H1 (cell line): ENCODE measurements around the gene NME3. TPM values are rescaled to one million over a fixed set of nuclear protein-coding genes. Genes with fewer than 3 reads are reported as not detected.

Source experiments
- CTCF ChIA-PET: fragments of 300-600 bp; sonication (Branson Sonifier 250); formaldehyde crosslinking; loops from one replicate; lab custom pipeline; 2021; ENCODE audit not compliant: partially characterized antibody; lab: Charles Lee
- POLR2A ChIA-PET: fragments of 300-600 bp; sonication (Branson Sonifier 250); formaldehyde crosslinking; loops from one replicate; lab custom pipeline; 2021; ENCODE audit warnings: inconsistent platforms; ENCODE audit not compliant: partially characterized antibody; lab: Charles Lee
- DNase-seq, 2 experiments: peaks; one replicate each; pipeline versions ENCODE4 v3.0.0 to v3.0.0-alpha.2; 2010 to 2022; ENCODE audit warnings: low spot score in 2 of 2, low read depth in 1 of 2, mixed read lengths in 1 of 2
- FAIRE-seq: peaks from 2 replicates; lab custom pipeline; 2011; peaks lifted over from hg19 to GRCh38; lab: Jason Lieb, UNC
- H2AFZ ChIP-seq: 2 replicates; pipeline ENCODE4 v1.8.1; 2012; ENCODE audit warnings: low read length, inconsistent platforms
- H2AK5ac ChIP-seq: 2 replicates; pipeline ENCODE4 v1.6.1; 2013; ENCODE audit warnings: low read depth, low read length
- H2BK120ac ChIP-seq: replicated peaks from 2 replicates; pipeline ENCODE3; 2013; ENCODE audit warnings: low read depth, low read length, inconsistent platforms
- H2BK12ac ChIP-seq: 2 replicates; pipeline ENCODE4 v1.6.1; 2013; ENCODE audit warnings: low read depth, low read length
- H2BK15ac ChIP-seq: 2 replicates; pipeline ENCODE4 v1.6.1; 2013; ENCODE audit warnings: low read length
- H2BK20ac ChIP-seq: 2 replicates; pipeline ENCODE4 v1.6.1; 2013; ENCODE audit warnings: low read length
- H2BK5ac ChIP-seq: 2 replicates; pipeline ENCODE4 v1.6.1; 2013; ENCODE audit warnings: low read depth, low read length
- H3K14ac ChIP-seq: 2 replicates; pipeline ENCODE4 v1.6.1; 2013; ENCODE audit warnings: inconsistent platforms; ENCODE audit not compliant: insufficient read length
- H3K18ac ChIP-seq: 2 replicates; pipeline ENCODE4 v1.6.1; 2013; ENCODE audit warnings: low read length; ENCODE audit errors: extremely low read depth
- H3K23ac ChIP-seq: 2 replicates; pipeline ENCODE4 v1.6.1; 2013; ENCODE audit warnings: inconsistent platforms; ENCODE audit not compliant: insufficient read length
- H3K23me2 ChIP-seq: 2 replicates; pipeline ENCODE4 v1.6.1; 2013; ENCODE audit warnings: low read depth, low read length
- H3K27ac ChIP-seq: 2 replicates; pipeline ENCODE4 v1.6.1; 2011; ENCODE audit warnings: low read depth, low read length, inconsistent platforms
- H3K27me3 ChIP-seq, 4 experiments: replicated peaks in 1 of 4; 1 replicate in 1 of 4; 2 replicates in 3 of 4; pipeline versions ENCODE4 v1.6.1 to v1.8.1; 2011 to 2013; ENCODE audit warnings: low read length in 3 of 4, mild to moderate bottlenecking in 3 of 4, inconsistent platforms in 2 of 4, mixed read lengths in 2 of 4, moderate library complexity in 1 of 4; ENCODE audit not compliant: control insufficient read depth in 3 of 4, insufficient read depth in 3 of 4; ENCODE audit errors: extremely low read depth in 1 of 4
- H3K36me3 ChIP-seq, 4 experiments: 2 replicates each; pipeline versions ENCODE4 v1.6.1 to v1.8.1; 2011 to 2013; ENCODE audit warnings: mild to moderate bottlenecking in 4 of 4, low read length in 3 of 4, moderate library complexity in 2 of 4, control low read depth in 1 of 4, inconsistent platforms in 1 of 4; ENCODE audit not compliant: insufficient read depth in 4 of 4, control insufficient read depth in 2 of 4
- H3K4ac ChIP-seq: replicated peaks from 2 replicates; pipeline ENCODE3; 2013; ENCODE audit warnings: low read length, low read depth, mixed read lengths, inconsistent platforms; ENCODE audit not compliant: insufficient read length
- H3K4me1 ChIP-seq, 4 experiments: replicated peaks in 1 of 4; 1 replicate in 1 of 4; 2 replicates in 3 of 4; pipeline versions ENCODE4 v1.6.1 to v1.8.1; 2011 to 2013; ENCODE audit warnings: low read length in 3 of 4, inconsistent platforms in 2 of 4, mixed read lengths in 1 of 4; ENCODE audit not compliant: insufficient read depth in 4 of 4, control insufficient read depth in 3 of 4
- H3K4me2 ChIP-seq, 2 experiments: 2 replicates each; pipeline versions ENCODE4 v1.6.1 to v1.8.1; 2011 to 2013; ENCODE audit warnings: low read depth in 2 of 2, low read length in 2 of 2, control low read depth in 1 of 2, inconsistent platforms in 1 of 2, mild to moderate bottlenecking in 1 of 2; ENCODE audit not compliant: insufficient read depth in 1 of 2
- H3K4me3 ChIP-seq, 4 experiments: fragments of 200-600, 300-600 bp in 1 of 4; sonication (generic), shearing (Covaris generic), sonication (Bioruptor Twin) in 1 of 4; 2 replicates each; pipeline versions ENCODE4 v1.5.1 to v1.8.1; 2011 to 2016; ENCODE audit warnings: low read length in 4 of 4, low read depth in 3 of 4, control low read depth in 2 of 4, inconsistent platforms in 2 of 4, mild to moderate bottlenecking in 2 of 4, mixed read lengths in 1 of 4, moderate library complexity in 1 of 4; ENCODE audit not compliant: insufficient read depth in 2 of 4; ENCODE audit errors: extremely low read depth in 1 of 4
- H3K56ac ChIP-seq: replicated peaks from 2 replicates; pipeline ENCODE3; 2013; ENCODE audit warnings: low read depth, mild to moderate bottlenecking, mixed read lengths, low read length, inconsistent platforms; ENCODE audit not compliant: insufficient read length
- H3K79me1 ChIP-seq: 2 replicates; pipeline ENCODE4 v1.6.1; 2013; ENCODE audit warnings: low read depth, low read length, control low read depth
- H3K79me2 ChIP-seq, 2 experiments: 2 replicates each; pipeline versions ENCODE4 v1.6.1 to v1.8.1; 2012 to 2013; ENCODE audit warnings: low read length in 2 of 2, mild to moderate bottlenecking in 2 of 2, inconsistent platforms in 1 of 2; ENCODE audit not compliant: insufficient read depth in 2 of 2, control insufficient read depth in 1 of 2
- H3K9ac ChIP-seq, 4 experiments: replicated peaks in 1 of 4; 1 replicate in 1 of 4; 2 replicates in 3 of 4; pipeline versions ENCODE4 v1.6.1 to v1.8.1; 2011 to 2013; ENCODE audit warnings: low read depth in 3 of 4, low read length in 3 of 4, control low read depth in 2 of 4, mild to moderate bottlenecking in 2 of 4, moderate library complexity in 2 of 4, inconsistent platforms in 1 of 4; ENCODE audit errors: extremely low read depth in 1 of 4
- H3K9me3 ChIP-seq, 2 experiments: 2 replicates each; pipeline versions ENCODE4 v1.6.1 to v1.8.1; 2012 to 2013; ENCODE audit warnings: mild to moderate bottlenecking in 2 of 2, moderate library complexity in 2 of 2, control low read depth in 1 of 2, inconsistent platforms in 1 of 2, low read depth in 1 of 2, low read length in 1 of 2, mixed read lengths in 1 of 2; ENCODE audit not compliant: insufficient read depth in 2 of 2
- H4K20me1 ChIP-seq, 2 experiments: replicated peaks in 1 of 2; 2 replicates each; pipeline versions ENCODE3 to v1.8.1; 2011 to 2013; ENCODE audit warnings: inconsistent platforms in 2 of 2, low read length in 2 of 2, mild to moderate bottlenecking in 1 of 2; ENCODE audit not compliant: insufficient read depth in 2 of 2, control insufficient read depth in 1 of 2
- H4K5ac ChIP-seq: 2 replicates; pipeline ENCODE4 v1.6.1; 2013; ENCODE audit warnings: low read length, low read depth, mixed read lengths, inconsistent platforms; ENCODE audit not compliant: insufficient read length
- H4K8ac ChIP-seq: 2 replicates; pipeline ENCODE4 v1.8.0; 2013; ENCODE audit warnings: mild to moderate bottlenecking, moderate library complexity, low read length, inconsistent platforms; ENCODE audit not compliant: insufficient read depth; ENCODE audit errors: extremely low read depth
- H4K91ac ChIP-seq: replicated peaks from 2 replicates; pipeline ENCODE3; 2013; ENCODE audit warnings: low read length, mixed read lengths, inconsistent platforms; ENCODE audit not compliant: insufficient read length
- GTF2F1 ChIP-seq: IDR thresholded peaks from 2 replicates; pipeline ENCODE4 v1.6.1; 2012; ENCODE audit warnings: low read depth, low read length, improper control_type of control experiment, borderline replicate concordance
- POLR2AphosphoS5 ChIP-seq: IDR thresholded peaks from 2 replicates; pipeline ENCODE4 v1.6.1; 2011; ENCODE audit warnings: low read depth, low read length
- SIRT6 ChIP-seq: IDR thresholded peaks from one replicate; pipeline ENCODE4 v1.7.1; 2012; ENCODE audit warnings: low read length, inconsistent platforms
- TAF7 ChIP-seq: optimal IDR thresholded peaks from 2 replicates; pipeline ENCODE3; 2011; ENCODE audit warnings: low read depth, mild to moderate bottlenecking, inconsistent platforms, low read length, moderate library complexity, borderline replicate concordance
- WGBS, 2 experiments: shearing (Covaris generic) in 1 of 2; methylation state at CpG; one replicate each; pipeline versions ENCODE4 v1.1.6 to v1.1.7; 2013 to 2015; ENCODE audit warnings: low lambda C conversion rate in 2 of 2, mixed read lengths in 2 of 2, inconsistent platforms in 1 of 2, low coverage in 1 of 2, missing lambda C conversion rate in 1 of 2; ENCODE audit not compliant: insufficient replicate concordance in 2 of 2, insufficient coverage in 1 of 2, insufficient read length in 1 of 2; ENCODE audit errors: extremely low coverage in 1 of 2, missing lambda C conversion rate in 1 of 2; 5-methylcytosine and 5-hydroxymethylcytosine counted together
- polyA plus RNA-seq, 7 experiments: library from polyadenylated mRNA; depleted of rRNA in 3 of 7; stranded (reverse) in 5 of 7; unstranded in 2 of 7; fragments of >200 nt in 5 of 7; fragments of 200-250 nt in 2 of 7; gene quantifications; 1 replicate in 5 of 7; 2 replicates in 1 of 7; 4 replicates in 1 of 7; pipeline versions ENCODE4 v1.2.1 to v1.2.3, GENCODE V29; 2011 to 2013; ENCODE audit warnings: missing spikeins in 2 of 7, mixed read lengths in 2 of 7
- total RNA-seq: library from RNA; stranded (reverse); fragmentation: NEBNext Ultra II Directional; extraction: Animal tissue kit (Norgen Biotek cat#: 25700); gene quantifications from 2 replicates; pipeline ENCODE4 v1.2.1, GENCODE V29; 2021
- TF ChIP-seq, protein P1 (sequence below): IDR thresholded peaks from 2 replicates; pipeline ENCODE4 v1.6.1; 2012; ENCODE audit warnings: inconsistent platforms

NME3 gene
- total and polyA plus RNA-seq, 2 of the 8 experiments (the other 6 are each of a cell fraction or from before 2014, with no cell fraction given) = 72.5 to 163 TPM

DNA sequence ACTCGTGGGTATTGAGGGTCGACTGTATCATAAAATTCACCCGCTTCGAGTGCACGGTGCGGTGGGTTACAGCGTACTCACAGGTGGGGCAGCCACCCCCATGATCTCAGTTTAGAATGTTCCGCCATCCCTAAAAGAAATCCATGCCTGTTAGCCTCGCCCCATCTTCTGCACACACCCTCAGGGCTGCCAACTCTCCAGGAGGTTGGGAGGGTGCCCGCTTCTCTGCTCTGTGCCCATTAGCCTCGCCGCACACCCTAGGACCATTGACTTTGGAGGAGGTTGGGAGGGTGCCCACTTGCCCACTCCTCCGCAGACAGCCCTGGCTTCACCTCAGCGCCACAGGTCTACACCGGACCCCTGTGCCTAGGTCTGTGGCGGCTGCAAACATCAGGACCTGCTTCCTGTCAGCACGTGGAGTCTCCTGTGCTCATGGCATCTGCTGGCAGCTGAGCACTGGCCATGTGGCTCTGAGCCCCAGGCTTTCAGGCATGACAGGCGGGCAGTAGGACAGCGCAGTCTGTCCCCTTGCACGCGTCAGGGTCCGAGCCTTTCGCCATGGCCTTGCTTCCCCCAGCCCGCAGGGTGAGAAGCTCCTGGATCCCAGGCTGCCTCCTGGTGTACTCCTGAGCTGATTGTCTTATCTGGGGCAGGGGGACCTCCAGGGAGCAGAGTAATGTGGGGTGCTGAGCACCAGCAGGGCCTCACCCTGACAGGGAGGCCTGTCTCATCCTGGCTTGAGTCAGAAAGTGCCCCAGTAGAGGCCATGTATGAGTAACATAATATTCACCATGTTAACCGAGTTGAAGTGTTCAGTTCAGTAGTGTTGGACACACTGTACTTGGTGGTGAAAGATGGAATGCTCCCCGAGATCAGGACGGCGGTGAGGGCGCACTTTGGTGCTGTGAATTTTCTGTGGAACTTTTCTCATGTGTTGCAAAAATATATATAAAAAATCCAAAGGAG lies 21.9 kb downstream of the NME3 start:
- Histone ChIP-seq H3K4me3 (no peak overlapping the region), H3K4me1 (no peaks in the 10 kb centered on the region), H2BK15ac (no peak overlapping the region), H2AFZ (no peak overlapping the region), H3K79me1 (no peaks in the 10 kb centered on the region), H3K14ac (no peak overlapping the region), H3K4me2 (no peak overlapping the region), H3K23ac (no peak overlapping the region), H3K79me2 (no peaks in the 10 kb centered on the region), H3K23me2 (no peaks in the 10 kb centered on the region), H2BK20ac (no peak overlapping the region), H4K91ac (no peak overlapping the region), H3K27ac (no peak overlapping the region), H3K56ac (no peak overlapping the region), H3K9ac (no peak overlapping the region), H3K9me3 (no peaks in the 10 kb centered on the region), H3K27me3 (no peaks in the 10 kb centered on the region), H3K36me3 (peaks cover 0 to 17% (median 2%) of the 10 kb centered on the region in 4 experiments; a peak in 4 of 8 replicates), H2BK5ac (no peak overlapping the region), H2BK120ac (no peak overlapping the region), H2AK5ac (no peak overlapping the region), H4K20me1 (peaks cover 0 to 3% of the 10 kb centered on the region in 2 experiments), H3K4ac (no peak overlapping the region), H2BK12ac (no peak overlapping the region), H4K8ac (peak overlapping the region; percentile 68; the same call in 1 of the 2 replicates), H4K5ac (no peak overlapping the region), H3K18ac (no peak overlapping the region)
- ChIA-PET POLR2A (interaction anchor here (0.7 to 5.5 kb wide), 3 partner anchors 14 to 59 kb away, joined by 3 to 18 read pairs (median 4); no protein-coding TSS in a partner anchor), CTCF (interaction anchor here (0.6 to 2.1 kb wide), 3 partner anchors 14 to 455 kb away, joined by 3 to 13 read pairs (median 9); partner anchors contain the start of gene MAPK8IP3)
- DNase-seq (no peak), FAIRE-seq (no peak)
- 93% methylated on average over 29 of the region's 29 CpGs; no CpG with 5 or more reads in 1 of the 2 experiments for WGBS, 2 experiments
- TF ChIP-seq POLR2AphosphoS5 = no peak
- TF ChIP-seq, protein P1, sequence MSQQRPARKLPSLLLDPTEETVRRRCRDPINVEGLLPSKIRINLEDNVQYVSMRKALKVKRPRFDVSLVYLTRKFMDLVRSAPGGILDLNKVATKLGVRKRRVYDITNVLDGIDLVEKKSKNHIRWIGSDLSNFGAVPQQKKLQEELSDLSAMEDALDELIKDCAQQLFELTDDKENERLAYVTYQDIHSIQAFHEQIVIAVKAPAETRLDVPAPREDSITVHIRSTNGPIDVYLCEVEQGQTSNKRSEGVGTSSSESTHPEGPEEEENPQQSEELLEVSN = no peak
- TF ChIP-seq TAF7 = no peak
- no peak for TF ChIP-seq GTF2F1
- no peak for TF ChIP-seq SIRT6
